ENCODE data around the gene CCDC136.

The CCDC136 gene

DNA sequence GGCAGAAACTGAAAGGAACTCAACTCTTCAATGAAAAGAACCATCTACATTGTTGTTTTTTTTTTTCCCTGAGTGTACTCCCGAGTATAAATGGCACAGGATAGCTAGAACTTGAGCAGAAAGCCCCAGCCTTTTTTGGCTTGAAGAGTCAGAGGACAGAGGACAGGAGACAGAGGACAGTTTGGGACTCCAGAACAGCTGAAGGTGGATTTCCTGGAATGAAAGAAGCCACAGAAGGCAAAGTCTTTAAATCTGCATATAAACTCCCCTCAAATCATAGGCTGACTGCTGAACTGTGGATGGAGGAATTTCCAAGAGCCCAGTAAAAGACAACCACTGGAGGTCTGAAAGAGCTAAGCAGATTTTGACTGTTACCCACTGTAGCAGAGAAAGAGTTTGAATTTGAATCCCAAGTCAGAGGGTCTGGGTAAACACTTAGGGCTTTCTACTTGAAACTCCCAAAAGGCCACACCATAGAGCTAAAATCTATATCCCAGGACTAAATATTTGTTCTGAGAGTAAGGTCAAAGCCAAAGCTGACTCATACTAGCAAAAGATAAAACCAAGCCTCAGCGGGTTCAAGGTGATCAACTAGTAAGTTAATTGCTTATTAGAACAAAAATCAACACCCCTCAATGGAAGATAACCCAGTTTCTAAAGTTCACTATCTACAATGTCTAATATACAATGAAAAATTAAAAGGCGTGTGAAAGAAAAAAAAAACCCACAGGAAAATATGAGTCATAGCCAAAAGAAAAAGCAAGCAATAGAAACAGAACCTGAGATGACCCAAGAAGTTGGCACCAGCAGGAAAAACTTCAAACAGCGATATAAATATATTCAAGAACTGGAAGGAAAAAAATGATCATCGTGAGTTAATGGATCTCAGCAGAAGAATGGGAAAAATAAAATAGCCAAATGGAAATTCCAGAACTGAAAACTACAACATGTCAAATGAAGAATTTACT, 14.3 kb upstream of the CCDC136 start:
- no peak for DNase-seq (ENCODE audit: low read depth)

DNA sequence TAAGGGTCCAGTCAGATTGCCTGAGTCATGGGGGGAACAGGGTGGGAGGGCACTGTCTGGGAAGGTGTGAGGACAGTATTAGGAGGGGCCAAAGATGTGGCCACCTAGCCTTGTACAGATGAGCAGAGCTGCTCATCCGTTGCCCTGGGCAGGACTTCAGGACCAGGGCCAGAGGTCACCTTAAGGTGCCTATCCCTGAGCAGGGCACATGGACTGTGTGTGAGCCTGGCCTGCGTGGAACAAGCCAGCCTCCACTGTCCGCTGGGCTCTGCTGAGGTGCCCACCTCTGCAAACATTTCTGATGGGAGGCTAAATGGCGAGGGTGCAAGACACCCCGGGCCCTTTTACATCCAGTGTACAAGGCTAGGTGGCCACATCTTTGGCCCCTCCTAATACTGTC, 12.8 kb upstream of the CCDC136 start:
- DNase-seq (ENCODE audit: low read depth): no peak

DNA sequence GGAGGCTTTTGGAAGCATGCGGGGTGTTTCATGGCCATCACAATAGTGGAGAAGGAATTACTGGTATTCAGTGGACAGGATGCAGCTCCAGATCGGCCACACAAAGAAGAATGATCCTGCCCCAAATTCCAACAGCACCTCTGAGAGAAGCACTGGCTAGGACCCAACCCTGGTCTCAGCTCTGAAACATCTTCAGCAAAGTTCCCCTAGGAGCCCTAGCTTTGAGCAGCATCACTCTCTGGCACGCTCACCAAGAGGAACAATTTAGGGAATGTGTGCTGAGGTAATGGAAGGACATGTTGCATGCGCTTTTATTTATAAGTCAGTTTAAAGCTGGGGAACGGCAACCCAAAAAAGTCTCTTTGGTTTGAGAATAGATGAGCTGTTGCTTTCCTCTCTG, 10.6 kb upstream of the CCDC136 start:
- no peak for DNase-seq (ENCODE audit: low read depth)

DNA sequence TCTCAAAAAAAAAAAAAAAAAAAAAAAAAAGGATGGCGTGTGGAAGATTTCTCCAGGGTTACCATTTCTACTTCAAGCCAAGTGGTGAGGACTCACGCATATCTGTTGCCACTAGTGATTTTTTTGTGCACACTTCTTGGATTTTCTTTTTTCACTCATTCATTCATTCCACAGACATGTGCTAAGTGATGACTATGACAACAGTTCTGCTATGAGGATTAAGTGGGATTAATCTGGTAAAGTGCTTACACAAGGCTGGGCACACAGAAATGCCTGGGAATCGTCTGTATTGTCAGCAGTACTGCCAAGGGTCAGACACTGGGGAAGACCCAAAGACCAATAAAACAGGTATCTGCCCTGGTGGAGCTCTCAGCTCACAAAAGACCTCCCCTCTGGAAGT, 9.9 kb upstream of the CCDC136 start:
- DNase-seq (ENCODE audit: low read depth): no peak

DNA sequence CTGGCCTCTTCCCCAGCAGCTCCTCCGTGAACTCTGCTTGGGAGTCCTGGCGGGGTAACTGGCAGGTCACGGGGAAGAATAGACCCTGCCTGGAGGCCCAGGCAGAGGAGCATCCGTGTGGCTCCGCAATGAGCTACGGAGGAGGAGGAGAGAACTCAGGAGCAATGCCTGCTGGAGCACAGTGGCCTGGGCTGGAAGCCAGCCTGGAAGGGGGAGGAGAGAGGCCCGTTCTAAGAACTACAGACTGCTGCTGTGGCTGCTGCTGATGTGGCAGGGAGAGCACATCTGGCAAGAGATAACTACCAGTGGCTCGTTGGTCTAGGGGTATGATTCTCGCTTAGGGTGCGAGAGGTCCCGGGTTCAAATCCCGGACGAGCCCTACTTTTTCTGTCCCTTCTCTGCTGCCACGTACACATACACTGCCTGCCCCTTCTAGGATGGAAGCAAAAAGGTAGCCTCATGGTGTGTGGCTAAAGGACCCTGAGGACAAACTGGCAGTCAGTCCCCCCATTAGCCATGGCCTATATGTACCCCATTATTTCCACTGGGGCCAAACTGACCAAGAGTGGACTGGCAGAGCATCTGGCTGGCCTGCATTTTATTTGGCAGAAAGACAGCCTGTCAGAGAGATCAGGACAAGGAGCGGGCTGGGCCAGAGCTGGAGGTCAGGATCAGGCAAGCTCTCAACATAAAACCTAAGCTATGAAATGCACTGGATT, 8.5 kb upstream of the CCDC136 start:
- no peak for DNase-seq (ENCODE audit: low read depth)

DNA sequence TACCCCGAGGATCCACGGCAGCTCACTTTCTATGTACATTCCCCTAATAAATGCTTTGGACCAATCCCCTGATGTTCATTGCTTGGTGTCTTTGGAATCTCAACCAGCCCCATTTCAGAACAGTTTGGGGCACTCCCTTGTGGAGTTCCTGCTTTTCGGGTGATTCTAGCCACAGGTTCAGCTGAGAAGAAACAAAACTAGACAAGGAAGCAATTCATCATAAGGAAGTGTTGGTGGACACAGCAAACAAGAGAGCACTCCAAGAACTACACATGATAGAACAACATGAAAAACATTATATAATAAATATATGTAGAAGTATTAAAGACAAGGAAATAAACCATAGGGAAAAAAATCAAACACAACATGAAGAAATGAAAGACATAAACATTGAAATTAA, 6.0 kb upstream of the CCDC136 start:
- no peak for DNase-seq (ENCODE audit: low read depth)

DNA sequence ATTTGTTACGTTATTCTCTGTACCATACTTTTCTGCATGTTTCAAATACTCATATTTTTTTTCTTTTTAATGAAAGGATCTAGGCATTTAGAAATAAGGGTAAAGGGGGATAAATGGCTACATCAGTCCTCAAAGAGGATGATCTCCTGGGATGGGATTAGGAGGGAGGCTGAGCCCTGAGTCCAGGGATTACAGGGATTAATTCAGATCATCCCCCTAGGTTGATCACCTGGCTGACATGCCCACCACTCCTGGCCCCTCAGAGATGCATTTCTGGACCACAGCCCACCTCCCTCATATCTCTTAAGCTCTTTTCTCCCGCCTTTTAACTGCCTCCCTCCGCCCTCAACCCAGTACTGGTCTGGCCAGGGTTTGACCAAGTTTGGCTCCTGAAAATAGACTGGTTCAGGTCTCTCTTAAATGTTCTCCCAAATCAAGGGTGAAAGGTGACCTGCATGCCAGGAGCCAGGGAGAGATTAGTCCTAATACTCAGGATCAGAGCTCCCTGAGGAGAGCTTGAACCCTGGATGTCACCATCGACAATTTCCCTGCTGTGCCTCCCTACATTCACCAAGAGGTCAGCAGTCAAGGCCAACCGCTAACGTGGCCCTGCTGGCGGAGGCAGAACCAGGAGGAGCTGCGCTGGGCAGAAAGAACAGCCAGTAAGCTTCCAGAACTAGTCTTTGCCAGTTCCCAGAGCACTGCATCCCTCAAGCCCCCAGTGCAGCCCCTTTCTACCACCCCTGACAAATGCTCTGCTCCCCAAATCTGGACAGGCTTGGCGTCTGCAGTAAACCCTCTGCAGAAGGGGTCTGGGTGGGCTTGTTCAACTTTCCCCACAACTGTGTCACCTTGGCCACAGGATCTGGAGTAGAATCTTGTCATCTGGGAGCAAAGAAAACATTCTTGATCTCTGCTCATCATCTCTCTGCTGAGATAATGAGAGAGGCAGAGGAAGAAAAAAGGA, 3.0 kb upstream of the CCDC136 start:
- DNase-seq (ENCODE audit: low read depth): no peak

DNA sequence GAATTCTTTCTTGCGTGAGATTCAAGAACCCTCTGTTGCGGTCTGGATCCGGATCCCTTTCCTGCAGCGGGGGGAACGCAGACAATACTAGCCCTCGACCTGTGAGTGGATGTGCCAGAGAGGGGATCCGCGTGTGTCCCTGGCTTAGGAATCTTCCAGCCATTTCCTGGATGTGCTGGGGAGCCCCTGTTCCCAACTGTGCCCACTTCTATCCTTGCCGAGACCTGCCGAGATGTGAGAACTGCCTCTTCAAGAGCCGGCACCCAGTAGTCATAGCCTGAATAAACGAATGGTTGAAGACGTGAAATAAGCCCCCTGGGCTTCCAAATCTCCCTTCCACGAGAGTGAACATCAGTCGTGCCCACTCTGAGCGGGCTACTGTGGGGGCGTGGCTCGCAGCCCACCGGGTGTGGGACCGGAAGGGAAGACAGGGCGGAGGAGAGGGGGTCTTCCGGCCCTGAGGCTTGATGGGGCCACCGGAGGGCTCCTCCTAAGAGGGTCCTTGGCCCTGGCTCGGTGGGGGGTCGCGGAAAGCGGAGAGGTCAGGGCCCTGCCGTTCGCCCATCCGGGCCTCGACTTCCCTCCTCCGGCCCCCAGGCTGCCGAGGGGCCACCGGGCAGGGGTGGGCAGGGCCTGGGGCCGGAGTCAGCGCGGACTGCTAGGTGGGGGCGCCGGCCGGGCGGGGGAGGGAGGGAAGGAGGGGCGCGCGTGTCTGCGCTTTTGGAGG, 1.3 kb upstream of the CCDC136 start:
- no peak for DNase-seq (ENCODE audit: low read depth)

DNA sequence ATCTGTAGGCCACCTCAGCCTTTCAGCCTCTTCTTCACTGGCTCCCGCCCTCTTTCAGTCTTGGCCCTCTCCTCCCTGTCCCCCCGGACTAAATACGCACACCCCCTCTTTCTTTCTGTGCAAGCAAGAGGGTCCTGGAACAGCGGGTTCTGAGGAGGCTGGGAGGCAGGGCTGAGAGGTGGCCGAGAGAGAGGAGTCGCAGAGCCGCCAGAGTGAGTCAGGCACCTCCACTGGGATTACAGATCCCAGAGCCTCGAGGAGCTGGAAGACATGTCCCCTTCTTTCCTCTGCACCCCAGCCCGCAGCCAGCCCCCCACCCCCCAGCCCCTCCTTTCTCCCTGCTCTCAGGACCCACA, 182 bp downstream of the CCDC136 start:
- no peak for DNase-seq (ENCODE audit: low read depth)

DNA sequence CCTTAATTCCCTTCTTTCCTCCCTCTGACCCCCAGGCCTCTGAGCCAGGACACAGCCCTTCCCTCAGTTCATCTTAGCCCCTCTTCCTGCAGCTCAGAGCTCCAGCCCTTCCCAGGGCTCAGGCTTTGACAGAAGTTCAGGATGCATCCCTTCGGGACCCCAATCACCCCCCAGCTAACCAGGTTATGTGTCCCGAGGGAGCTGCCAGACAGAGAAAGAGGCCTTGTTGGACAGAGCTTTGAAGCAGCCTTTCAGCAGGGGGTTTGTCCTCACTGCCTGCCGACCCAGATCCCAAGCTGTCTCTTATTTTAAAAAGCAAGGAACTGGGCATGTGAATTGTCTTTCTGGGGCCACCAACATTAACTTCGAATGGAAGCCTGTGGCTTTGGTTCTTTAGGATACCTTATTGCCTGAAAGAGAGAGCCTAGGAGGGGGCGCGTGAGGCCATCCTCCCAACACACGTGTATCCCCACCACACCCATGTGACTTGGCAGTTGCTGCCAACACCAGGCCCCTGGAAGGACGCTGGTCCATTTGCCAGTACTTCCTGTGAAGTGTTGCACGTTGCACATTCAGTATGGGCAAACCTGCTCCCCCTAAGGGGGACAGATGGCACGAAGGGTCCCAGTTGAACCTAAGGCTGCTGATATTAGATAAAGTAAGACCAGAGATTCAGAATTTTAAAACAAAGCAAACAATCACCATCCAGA, 858 bp downstream of the CCDC136 start:
- no peak for DNase-seq (ENCODE audit: low read depth)

DNA sequence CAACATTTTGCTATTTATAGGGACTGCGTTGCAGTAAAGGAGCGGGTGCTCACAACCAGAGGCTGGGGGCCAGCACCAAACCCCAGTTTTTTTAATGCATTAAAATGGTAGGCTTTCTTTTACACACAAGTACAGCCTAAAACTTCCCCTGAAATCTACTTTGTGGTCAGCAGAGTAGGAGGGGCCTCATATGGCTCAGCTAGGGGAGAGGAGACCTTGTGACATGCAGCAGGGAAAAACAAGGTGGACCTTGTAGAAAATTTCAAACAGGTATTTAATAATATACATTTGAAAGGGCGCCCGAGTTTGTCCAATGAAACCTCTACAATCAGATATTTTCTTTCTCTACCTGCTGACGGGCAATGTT, 1.4 kb downstream of the CCDC136 start:
- no peak for DNase-seq (ENCODE audit: low read depth)

DNA sequence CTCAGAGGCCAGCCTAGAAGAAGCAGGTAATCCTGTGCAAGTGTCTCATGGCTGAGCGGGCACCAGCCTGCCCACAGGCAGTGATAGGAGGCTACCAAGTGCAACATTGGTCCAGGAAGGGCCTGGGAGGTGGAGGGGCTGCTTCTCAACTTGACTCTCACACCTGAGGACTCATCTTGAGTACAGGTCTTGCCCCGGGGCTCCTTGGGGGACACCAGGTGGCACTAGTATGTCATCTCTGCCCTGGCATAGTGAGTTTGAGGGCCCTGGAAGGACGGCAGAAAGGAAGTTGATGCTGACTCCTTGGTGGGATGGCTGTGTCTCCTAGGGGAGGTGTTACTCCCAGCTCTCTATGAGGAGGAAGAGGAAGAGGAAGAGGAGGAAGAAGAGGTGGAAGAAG, 2.3 kb downstream of the CCDC136 start:
- no peak for DNase-seq (ENCODE audit: low read depth)

DNA sequence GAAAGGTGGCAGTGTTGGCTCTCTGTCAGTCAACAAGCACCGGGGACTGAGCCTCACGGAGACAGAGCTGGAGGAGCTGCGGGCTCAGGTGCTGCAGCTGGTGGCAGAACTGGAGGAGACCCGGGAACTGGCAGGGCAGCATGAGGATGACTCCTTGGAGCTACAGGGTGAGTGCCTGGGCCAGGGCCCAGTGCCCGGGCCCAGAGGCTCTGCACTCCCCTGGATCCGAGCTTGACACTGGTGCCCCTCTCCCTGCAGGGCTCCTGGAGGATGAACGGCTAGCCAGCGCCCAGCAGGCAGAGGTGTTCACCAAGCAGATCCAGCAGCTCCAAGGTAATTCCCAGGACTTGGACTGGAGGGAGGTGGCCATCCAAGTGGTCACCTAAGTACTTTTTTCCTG, 2.7 kb downstream of the CCDC136 start:
- DNase-seq (ENCODE audit: low read depth): no peak

DNA sequence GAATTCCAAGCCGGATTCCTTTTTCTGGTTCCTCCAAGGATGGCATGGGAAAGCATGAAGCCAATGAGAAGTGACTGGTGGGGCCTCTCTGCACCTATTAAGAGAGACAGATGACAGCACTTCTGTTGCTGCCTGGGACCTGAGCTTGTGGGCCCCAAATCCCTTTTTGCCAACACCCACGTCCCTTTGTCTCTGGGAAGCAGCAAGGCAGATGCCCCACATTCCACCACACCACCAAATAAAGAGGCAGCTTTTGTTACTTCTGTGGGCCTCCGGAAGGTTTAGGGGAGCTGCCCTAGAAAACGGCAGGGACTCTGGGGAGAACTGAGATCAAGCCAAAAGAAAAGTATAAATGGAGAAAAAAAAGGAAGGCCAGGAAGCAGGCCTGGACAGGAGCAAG, 3.4 kb downstream of the CCDC136 start:
- DNase-seq (ENCODE audit: low read depth): no peak

DNA sequence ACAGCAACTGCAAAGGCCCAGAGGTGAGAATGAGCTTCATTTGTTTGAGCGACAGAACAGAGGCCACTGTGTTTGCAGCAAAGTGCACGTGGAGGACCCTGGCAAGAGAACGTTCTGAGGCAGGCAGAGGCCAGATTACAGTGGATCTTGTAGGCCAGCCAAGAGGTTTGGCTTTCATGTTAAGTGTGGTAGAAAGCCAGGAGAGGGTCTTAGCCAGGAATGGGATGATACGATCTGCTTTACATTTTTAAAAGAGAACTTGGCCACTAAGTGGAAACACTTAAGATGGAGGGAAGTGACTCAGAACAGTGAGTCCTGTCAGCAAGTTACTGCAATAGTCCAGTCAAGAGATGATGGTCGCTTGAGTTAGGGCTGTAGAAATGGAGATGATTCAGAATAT, 4.6 kb downstream of the CCDC136 start:
- no peak for DNase-seq (ENCODE audit: low read depth)

DNA sequence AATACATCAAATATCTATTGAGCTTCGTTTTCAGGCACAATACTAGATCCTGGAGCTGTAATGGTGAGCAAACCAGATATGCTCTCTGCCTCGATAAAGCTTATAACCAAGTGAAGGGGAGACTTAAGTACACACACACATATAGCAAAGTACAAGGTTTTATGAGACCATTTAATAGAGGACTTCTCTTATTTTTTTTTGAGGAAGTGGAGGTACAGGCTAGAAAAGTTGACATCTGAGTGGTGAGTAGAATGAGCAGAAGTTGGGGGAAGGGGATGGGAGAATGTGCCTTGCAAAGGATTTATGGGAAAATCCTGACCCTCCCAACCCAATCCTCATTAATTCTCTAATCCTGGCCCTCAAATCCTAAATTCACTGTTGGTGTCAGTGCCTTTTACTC, 7.7 kb downstream of the CCDC136 start:
- DNase-seq (ENCODE audit: low read depth): no peak

DNA sequence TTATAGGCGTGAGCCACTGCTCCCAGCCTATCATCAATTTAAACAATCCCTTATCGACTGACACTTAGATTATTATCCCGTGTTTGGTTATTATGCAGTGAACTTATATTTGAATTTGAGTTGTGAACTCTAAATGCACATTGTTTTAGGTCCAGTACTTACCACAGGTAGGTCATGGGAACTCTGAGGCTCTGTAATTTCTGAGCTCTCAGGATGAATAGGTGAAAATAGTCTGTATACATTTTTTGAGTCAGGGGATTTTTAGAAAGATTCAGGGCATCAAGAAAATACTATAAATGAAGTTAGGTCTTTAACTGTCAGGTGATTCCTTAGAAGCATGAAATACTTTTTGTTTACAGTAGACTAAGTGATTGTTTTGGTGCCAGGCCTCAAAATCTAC, 8.8 kb downstream of the CCDC136 start:
- DNase-seq (ENCODE audit: low read depth): no peak

DNA sequence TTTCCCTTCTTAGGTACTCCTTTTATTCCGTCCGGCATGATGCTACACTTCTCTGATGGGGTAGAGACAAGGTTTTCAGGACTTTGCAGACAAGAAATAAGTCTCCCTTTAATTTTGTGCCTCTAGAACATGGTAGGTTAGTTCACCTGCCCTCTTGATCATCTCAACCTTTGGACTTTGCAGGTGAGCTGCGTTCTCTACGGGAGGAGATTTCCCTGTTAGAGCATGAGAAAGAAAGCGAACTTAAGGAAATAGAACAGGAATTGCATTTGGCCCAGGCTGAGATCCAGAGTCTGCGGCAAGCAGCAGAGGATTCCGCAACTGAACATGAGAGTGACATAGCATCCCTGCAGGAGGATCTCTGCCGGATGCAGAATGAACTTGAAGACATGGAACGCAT, 9.2 kb downstream of the CCDC136 start:
- no peak for DNase-seq (ENCODE audit: low read depth)

DNA sequence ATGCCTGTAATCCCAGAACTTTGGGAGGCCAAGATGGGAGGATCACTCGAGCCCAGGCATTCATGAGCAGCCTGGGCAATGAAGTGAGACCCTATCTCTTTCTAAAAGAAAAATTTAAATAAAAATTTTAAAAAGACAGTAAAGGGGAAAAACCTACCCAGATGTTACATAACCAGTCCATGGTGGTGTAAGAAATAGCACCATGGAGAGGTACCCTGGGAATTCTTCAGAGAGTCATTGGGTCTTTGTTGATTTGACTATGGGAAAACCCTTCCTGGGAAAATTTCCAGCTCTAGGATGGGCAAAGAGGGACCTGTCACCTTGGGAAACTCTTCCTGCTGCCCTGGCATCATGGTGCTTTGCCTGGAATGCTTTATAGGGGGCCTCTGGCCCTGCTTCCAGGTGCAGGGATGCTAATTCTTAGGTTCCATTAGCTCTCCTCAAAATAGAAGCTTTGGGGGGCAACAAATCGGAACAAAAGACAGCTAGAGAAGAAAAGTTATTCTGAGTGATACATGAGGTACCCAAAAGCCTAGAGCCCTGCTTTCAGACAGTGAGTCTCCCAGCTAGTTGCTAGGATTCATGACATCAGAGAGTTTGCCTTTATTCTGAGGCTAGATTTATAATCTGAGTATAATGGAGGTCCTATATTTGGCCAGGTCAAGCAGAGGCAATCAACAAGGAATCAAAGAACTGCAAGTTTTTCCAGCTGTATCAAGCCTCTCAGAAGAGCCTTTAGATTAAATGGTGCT, 10.1 kb downstream of the CCDC136 start:
- no peak for DNase-seq (ENCODE audit: low read depth)

DNA sequence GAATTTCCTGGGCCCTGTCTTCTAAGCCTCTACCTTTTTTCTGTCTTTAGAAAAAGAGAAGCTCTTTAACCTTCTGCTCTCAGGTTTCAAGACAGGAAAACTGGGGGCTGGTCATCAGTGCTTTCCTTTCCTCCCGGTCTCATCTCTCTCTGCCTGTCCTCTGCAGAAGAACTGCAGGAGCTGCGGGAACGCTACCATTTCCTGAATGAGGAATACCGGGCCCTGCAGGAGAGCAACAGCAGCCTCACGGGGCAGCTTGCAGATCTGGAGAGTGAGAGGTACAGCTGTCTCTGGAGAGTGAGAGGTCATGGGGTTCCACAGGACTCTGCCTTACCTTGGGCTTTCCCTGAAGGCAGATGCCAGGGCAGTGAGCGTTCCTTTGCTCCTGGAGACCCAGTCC, 12.7 kb downstream of the CCDC136 start:
- no peak for DNase-seq (ENCODE audit: low read depth)
